ENCODE results near the gene RAB14. TPM values are rescaled to one million over a fixed set of nuclear protein-coding genes. Genes with fewer than 3 reads are reported as not detected.

Gene RAB14
- total and polyA plus RNA-seq, 2 experiments from 2014 or later, result 22.8 to 31.0 TPM

- TF ChIP-seq ZNF462 (CRISPR knock-in tag; IDR thresholded peaks at IDR 0.05) (no peak), REST (IDR thresholded peaks at IDR 0.05; ENCODE audit: unreplicated experiment) (no peak)
Measured at GRCh38 chr9:121138973-121139372, 62.7 kb downstream of the RAB14 start (continued).

GRCh38 chr9:121138561-121138960 is 63.1 kb downstream of the RAB14 start:
- H4K20me1 ChIP-seq (replicated peaks; ENCODE audit: insufficient read depth), result no peaks in the 10 kb centered on the region
- H3K4me3 Mint-ChIP-seq, result no peak overlapping the region
- H3K79me2 ChIP-seq (replicated peaks; ENCODE audit: insufficient read depth), result no peaks in the 10 kb centered on the region
- peaks cover 20% of the 10 kb centered on the region for H3K4me1 ChIP-seq (ENCODE audit: insufficient read depth)
- H3K4me3 ChIP-seq, result no peak overlapping the region
- H3K9me2 ChIP-seq (ENCODE audit: insufficient read depth), result no peaks in the 10 kb centered on the region
- H3K9me3 Mint-ChIP-seq, result no peaks in the 10 kb centered on the region
- no peak overlapping the region for H3K27ac Mint-ChIP-seq
- H3K4me2 ChIP-seq, result no peak overlapping the region
- H3K27ac ChIP-seq (ENCODE audit: low read depth), result no peak overlapping the region
- no peaks in the 10 kb centered on the region for H3F3A ChIP-seq (replicated peaks; ENCODE audit: low read depth)
- H3K27me3 Mint-ChIP-seq (ENCODE audit: insufficient read depth, low read depth, poor library complexity), result no peaks in the 10 kb centered on the region
- H3K27me3 ChIP-seq (ENCODE audit: insufficient read depth), result no peaks in the 10 kb centered on the region
- H3K36me3 Mint-ChIP-seq (ENCODE audit: low read depth), result peaks cover 15% of the 10 kb centered on the region
- H3K4me1 Mint-ChIP-seq, result peaks cover 25% of the 10 kb centered on the region
- no peak for ATAC-seq
- H2AFZ ChIP-seq, result no peak overlapping the region
- no peak for DNase-seq (ENCODE audit: low spot score)
- H3K36me3 ChIP-seq (ENCODE audit: insufficient read depth), result no peaks in the 10 kb centered on the region
- no peak for TF ChIP-seq REST (IDR thresholded peaks at IDR 0.05; ENCODE audit: unreplicated experiment)
- TF ChIP-seq ZNF114 (CRISPR knock-in tag; IDR thresholded peaks at IDR 0.05), result no peak
- TF ChIP-seq NANOG (IDR thresholded peaks at IDR 0.05; ENCODE audit: borderline replicate concordance), result no peak
